Gastrocnemius medialis (tissue), 4 donors: ENCODE data around the gene TEX51. TPM values are rescaled to one million over a fixed set of nuclear protein-coding genes. Genes with fewer than 3 reads are reported as not detected.

Experiments used
- ATAC-seq, 2 donors: fragments of 150-250 bp; one replicate each; pipeline ENCODE4 v1.9.1; 2016
- DNase-seq, 2 donors: peaks; one replicate each; pipeline ENCODE4 v3.0.0-alpha.2; 2019
- H3K27ac ChIP-seq, 4 donors: fragments of 200-600 bp; sonication (generic); 1 replicate in 1 of 4; 2 replicates in 3 of 4; pipeline ENCODE4 v1.5.1; 2016 to 2018; ENCODE audit warnings: mild to moderate bottlenecking in 2 of 4, moderate library complexity in 1 of 4
- H3K27me3 ChIP-seq, 3 donors: fragments of 200-600 bp; sonication (generic) in 2 of 3; 1 replicate in 1 of 3; 2 replicates in 2 of 3; pipeline versions ENCODE4 v1.5.1 to v1.6.0; 2016 to 2019; ENCODE audit warnings: mild to moderate bottlenecking in 1 of 3, moderate library complexity in 1 of 3
- H3K36me3 ChIP-seq, 2 donors: fragments of 200-600 bp; sonication (generic) in 1 of 2; one replicate each; pipeline ENCODE4 v1.5.1; 2017 to 2018
- H3K4me1 ChIP-seq, 2 donors: fragments of 200-600 bp; sonication (generic) in 1 of 2; one replicate each; pipeline ENCODE4 v1.5.1; 2016 to 2017; ENCODE audit warnings: mild to moderate bottlenecking in 2 of 2
- H3K4me3 ChIP-seq, 4 donors: fragments of 200-600 bp; sonication (generic) in 3 of 4; 1 replicate in 1 of 4; 2 replicates in 3 of 4; pipeline ENCODE4 v1.5.1; 2016 to 2019; ENCODE audit warnings: mild to moderate bottlenecking in 2 of 4
- H3K9me3 ChIP-seq, 3 donors: fragments of 200-600 bp; sonication (generic) in 2 of 3; 1 replicate in 1 of 3; 2 replicates in 2 of 3; pipeline ENCODE4 v1.5.1; 2016 to 2019
- CTCF ChIP-seq, 5 experiments: fragments of 450-650 bp in 3 of 5; fragments of 200-600 bp in 2 of 5; sonication (generic) in 2 of 5; IDR thresholded peaks in 4 of 5; conservative IDR thresholded peaks in 1 of 5; 1 replicate in 4 of 5; 2 replicates in 1 of 5; pipeline ENCODE4 v1.5.1; 2016 to 2019; ENCODE audit warnings: antibody characterized with exemption in 5 of 5, mild to moderate bottlenecking in 3 of 5, moderate library complexity in 3 of 5
- POLR2A ChIP-seq, 2 donors: fragments of 450-650 bp; IDR thresholded peaks; one replicate each; pipeline ENCODE4 v1.6.1; 2017; ENCODE audit warnings: antibody characterized with exemption in 2 of 2, mild to moderate bottlenecking in 2 of 2, moderate library complexity in 2 of 2
- in situ Hi-C, 4 donors: fragments of 200-750 bp; cut with MboI; loops; one replicate each; pipeline versions ENCODE4 v1.15.0 to v1.8.0; 2017; ENCODE audit warnings: low sequenced_read_pairs in 4 of 4
- intact Hi-C: fragments of 100-400 bp; cut with DNase I; formaldehyde crosslinking; loops from one replicate; pipeline ENCODE4 v1.15.1; 2023; ENCODE audit warnings: low total_unique reads
- total RNA-seq, 4 donors: library from RNA; depleted of rRNA; stranded (reverse); fragments of >200 nt; gene quantifications; one replicate each; pipeline versions ENCODE4 v1.1.0 to v1.2.3, GENCODE V29; 2016

Gene TEX51
- total RNA-seq, 4 donors from 2014 or later: not detected

- no peak overlapping the region for H3K27ac ChIP-seq
- intact Hi-C loops (no loop called here), in situ Hi-C loops (no loop called here)
- H3K4me3 ChIP-seq: no peak overlapping the region
- no peaks in the 10 kb centered on the region for H3K27me3 ChIP-seq
- no peaks in the 10 kb centered on the region for H3K4me1 ChIP-seq
- no peaks in the 10 kb centered on the region for H3K36me3 ChIP-seq
- TF ChIP-seq CTCF (IDR thresholded peaks at IDR 0.05 in 4 of 5, conservative IDR thresholded peaks at IDR 0.05 in 1 of 5) (no peak), POLR2A (IDR thresholded peaks at IDR 0.05) (no peak)
- DNase-seq: no peak
- no peak for ATAC-seq
- H3K9me3 ChIP-seq: peaks cover 0 to 3% (median 0%) of the 10 kb centered on the region in 3 donors
Observed at GRCh38 chr2:126901459-126901858, 2.8 kb downstream of the TEX51 start.

- TF ChIP-seq POLR2A (IDR thresholded peaks at IDR 0.05): no peak
- no peak for TF ChIP-seq CTCF (IDR thresholded peaks at IDR 0.05 in 4 of 5, conservative IDR thresholded peaks at IDR 0.05 in 1 of 5)
Observed at GRCh38 chr2:126902152-126902835, 3.6 kb downstream of the TEX51 start.

GRCh38 chr2:126902859-126903258 is 4.2 kb downstream of the TEX51 start:
- Histone ChIP-seq H3K36me3 (no peaks in the 10 kb centered on the region), H3K27me3 (no peaks in the 10 kb centered on the region), H3K4me3 (no peak overlapping the region), H3K27ac (no peak overlapping the region), H3K9me3 (peaks cover 0 to 3% (median 0%) of the 10 kb centered on the region in 3 donors), H3K4me1 (no peaks in the 10 kb centered on the region)
- ATAC-seq: no peak
- intact Hi-C loops: no loop called here
- in situ Hi-C loops: no loop called here
- TF ChIP-seq POLR2A (IDR thresholded peaks at IDR 0.05) (no peak), CTCF (IDR thresholded peaks at IDR 0.05 in 4 of 5, conservative IDR thresholded peaks at IDR 0.05 in 1 of 5) (no peak)
- no peak for DNase-seq

More at GRCh38 chr2:126902152-126902835, 3.6 kb downstream of the TEX51 start:
- no peak for ATAC-seq
- intact Hi-C loops (no loop called here), in situ Hi-C loops (no loop called here)
- Histone ChIP-seq H3K36me3 (no peaks in the 10 kb centered on the region), H3K9me3 (peaks cover 0 to 3% (median 0%) of the 10 kb centered on the region in 3 donors), H3K27ac (no peak overlapping the region), H3K4me3 (no peak overlapping the region), H3K27me3 (no peaks in the 10 kb centered on the region), H3K4me1 (no peaks in the 10 kb centered on the region)
- no peak for DNase-seq

GRCh38 chr2:126905991-126906390 is 7.3 kb downstream of the TEX51 start:
- in situ Hi-C loops: no loop called here
- Histone ChIP-seq H3K36me3 (no peaks in the 10 kb centered on the region), H3K27me3 (no peaks in the 10 kb centered on the region), H3K4me1 (no peaks in the 10 kb centered on the region), H3K27ac (no peak overlapping the region), H3K4me3 (no peak overlapping the region), H3K9me3 (peaks cover 0 to 3% (median 0%) of the 10 kb centered on the region in 3 donors)
- intact Hi-C loops: no loop called here
- TF ChIP-seq POLR2A (IDR thresholded peaks at IDR 0.05): no peak
- TF ChIP-seq CTCF (IDR thresholded peaks at IDR 0.05 in 4 of 5, conservative IDR thresholded peaks at IDR 0.05 in 1 of 5): no peak
- no peak for DNase-seq
- no peak for ATAC-seq
